Adipose tissue (tissue), 3 donors: ENCODE data around the gene GRIP1. TPM values are rescaled to one million over a fixed set of nuclear protein-coding genes. Genes with fewer than 3 reads are reported as not detected.

Experiments
- H3K27ac ChIP-seq: one replicate; pipeline ENCODE4 v1.5.1; 2013; ENCODE audit warnings: low read depth, low read length
- WGBS, 3 donors: extraction: QIAGEN DNeasy Blood & Tissue Kit; methylation state at CpG; one replicate each; pipeline ENCODE4 v1.1.7; 2013; 5-methylcytosine and 5-hydroxymethylcytosine counted together
- polyA plus RNA-seq, 3 donors: library from polyadenylated mRNA; stranded (reverse); fragments of 200-250 nt; gene quantifications; one replicate each; pipeline ENCODE4 v1.2.3, GENCODE V29; 2013
- donor health status: healthy with polysubstance abuse.
- donor health status: Bipolar disorder and iron deficiency.
- donor health status: healthy.

GRIP1 gene
- polyA plus RNA-seq, 3 donors = 0.11 to 0.63 (median 0.19) TPM

- H3K27ac ChIP-seq = no peak overlapping the region
- 49 to 82% (median 51%) methylated on average over 2 of the region's 2 CpGs for WGBS, 3 donors
These were observed 290.4 kb downstream of the GRIP1 start for GRCh38 chr12:66388517-66388916.

GRCh38 chr12:66387117-66387516 is 291.8 kb downstream of the GRIP1 start:
- 53 to 92% (median 90%) methylated on average over 1 of the region's 1 CpG for WGBS, 3 donors
- H3K27ac ChIP-seq = no peak overlapping the region

GRCh38 chr12:66380769-66381535 is 297.9 kb downstream of the GRIP1 start:
- H3K27ac ChIP-seq = no peak overlapping the region
- WGBS, 3 donors = 84 to 90% (median 87%) methylated on average over 5 of the region's 5 CpGs

GRCh38 chr12:66379616-66380015 is 299.3 kb downstream of the GRIP1 start:
- 73 to 95% (median 81%) methylated on average over 6 of the region's 6 CpGs for WGBS, 3 donors

GRCh38 chr12:66375560-66375959 is 303.3 kb downstream of the GRIP1 start:
- no peak overlapping the region for H3K27ac ChIP-seq
- WGBS, 3 donors = 79 to 97% (median 95%) methylated on average over 1 of the region's 1 CpG

More at GRCh38 chr12:66379616-66380015, 299.3 kb downstream of the GRIP1 start:
- H3K27ac ChIP-seq = no peak overlapping the region

GRCh38 chr12:66371982-66372381 is 306.9 kb downstream of the GRIP1 start:
- H3K27ac ChIP-seq = no peak overlapping the region
- WGBS, 3 donors = 79 to 84% (median 82%) methylated on average over 2 of the region's 2 CpGs

DNA sequence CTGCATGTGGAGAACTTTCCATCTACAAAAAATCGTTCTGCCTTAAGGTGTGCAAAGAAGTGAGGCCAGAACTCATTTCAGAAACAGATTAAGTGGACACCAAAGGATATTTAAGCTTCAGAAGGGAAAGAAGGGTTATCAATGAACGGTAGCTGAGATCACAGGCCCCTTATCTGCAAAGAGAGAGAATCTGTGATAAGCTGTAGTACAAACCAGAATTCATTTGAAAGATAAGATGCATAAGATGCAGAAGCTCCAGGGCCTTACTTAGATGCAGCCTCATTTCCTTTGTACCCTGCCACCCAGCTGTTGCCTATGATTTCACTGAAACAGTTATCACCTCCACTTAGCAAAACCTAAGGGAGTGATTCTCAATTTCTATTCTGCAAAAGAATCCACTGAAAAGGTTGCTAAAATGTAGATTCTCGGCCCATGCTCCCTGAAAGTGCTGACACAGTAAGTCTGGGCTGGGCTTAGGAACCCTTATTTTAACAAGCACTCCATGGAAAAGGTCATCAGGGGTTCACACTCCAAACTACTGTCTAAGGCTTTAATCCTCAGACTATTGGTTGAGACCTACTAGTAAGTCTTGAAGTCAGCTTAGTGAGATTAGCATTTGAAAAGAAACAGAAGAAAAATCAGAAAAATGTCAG is 311.7 kb downstream of the GRIP1 start:
- H3K27ac ChIP-seq = no peak overlapping the region
- 58 to 67% (median 62%) methylated on average over 3 of the region's 3 CpGs for WGBS, 3 donors

GRCh38 chr12:66365718-66366490 is 313.0 kb downstream of the GRIP1 start:
- H3K27ac ChIP-seq = no peak overlapping the region
- 61 to 86% (median 64%) methylated on average over 3 of the region's 3 CpGs for WGBS, 3 donors

DNA sequence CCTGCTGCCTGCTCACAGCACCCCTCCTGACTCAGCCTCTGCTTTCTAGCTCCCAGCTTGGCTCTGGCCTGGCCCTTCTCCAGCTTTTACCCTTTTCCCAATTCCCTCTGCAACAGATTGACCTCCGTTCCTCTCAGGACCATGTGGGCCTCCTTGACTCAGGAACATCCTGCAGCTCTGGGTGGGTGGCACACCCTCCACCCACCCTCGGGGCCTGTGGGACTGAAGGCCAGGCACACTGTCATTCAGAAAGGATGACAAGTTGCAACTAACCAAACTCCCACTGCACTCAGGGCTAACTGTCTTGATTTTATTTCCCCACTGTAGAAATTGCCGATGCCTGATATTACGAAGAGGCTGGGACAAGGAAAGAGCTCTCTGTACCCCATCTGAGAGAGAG is 317.2 kb downstream of the GRIP1 start:
- 87 to 94% (median 88%) methylated on average over 4 of the region's 4 CpGs for WGBS, 3 donors
- no peak overlapping the region for H3K27ac ChIP-seq

GRCh38 chr12:66359300-66359699 is 319.6 kb downstream of the GRIP1 start:
- no peak overlapping the region for H3K27ac ChIP-seq

DNA sequence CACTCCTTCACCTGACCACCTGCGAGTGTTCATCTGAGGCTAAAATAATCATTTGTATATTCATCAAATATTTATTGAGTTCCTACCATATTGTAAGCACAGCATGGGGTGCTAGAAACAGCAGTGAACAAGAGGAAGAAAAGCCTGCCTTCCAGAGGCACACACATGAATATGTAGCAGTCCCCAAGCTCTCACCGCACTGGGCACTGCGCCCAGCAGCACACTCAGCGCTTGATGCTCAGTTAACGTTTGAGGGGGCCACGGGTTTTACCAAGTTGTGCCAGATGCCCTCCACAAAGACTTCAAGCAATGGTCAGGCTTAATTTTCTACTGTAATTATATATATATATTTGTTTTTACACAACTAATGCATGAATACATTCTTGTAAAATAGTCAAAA is 324.6 kb downstream of the GRIP1 start:
- no peak overlapping the region for H3K27ac ChIP-seq
- WGBS, 3 donors = 73 to 81% (median 80%) methylated on average over 6 of the region's 6 CpGs

GRCh38 chr12:66352899-66353298 is 326.0 kb downstream of the GRIP1 start:
- 92 to 98% (median 96%) methylated on average over 8 of the region's 8 CpGs for WGBS, 3 donors
- H3K27ac ChIP-seq = no peak overlapping the region

DNA sequence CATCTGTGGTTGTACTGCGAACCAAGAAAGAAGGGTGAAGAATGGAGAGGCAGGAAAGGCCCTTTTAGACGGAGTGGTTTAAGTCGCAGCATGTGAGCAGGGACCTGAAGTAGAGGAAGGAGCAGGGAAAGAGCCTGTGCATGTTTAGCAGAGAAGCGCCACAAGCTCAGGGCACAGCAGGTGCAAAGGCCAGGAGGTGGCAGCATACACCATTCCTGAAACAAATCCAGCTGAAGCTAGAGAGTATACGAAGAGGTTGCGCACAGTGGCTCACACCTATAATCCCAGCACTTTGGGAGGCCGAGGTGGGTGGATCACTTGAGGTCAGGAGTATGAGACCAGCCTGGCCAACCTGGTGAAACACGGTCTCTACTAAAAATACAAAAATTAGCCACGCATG is 326.7 kb downstream of the GRIP1 start:
- H3K27ac ChIP-seq = no peak overlapping the region
- WGBS, 3 donors = 81 to 84% (median 82%) methylated on average over 9 of the region's 9 CpGs

DNA sequence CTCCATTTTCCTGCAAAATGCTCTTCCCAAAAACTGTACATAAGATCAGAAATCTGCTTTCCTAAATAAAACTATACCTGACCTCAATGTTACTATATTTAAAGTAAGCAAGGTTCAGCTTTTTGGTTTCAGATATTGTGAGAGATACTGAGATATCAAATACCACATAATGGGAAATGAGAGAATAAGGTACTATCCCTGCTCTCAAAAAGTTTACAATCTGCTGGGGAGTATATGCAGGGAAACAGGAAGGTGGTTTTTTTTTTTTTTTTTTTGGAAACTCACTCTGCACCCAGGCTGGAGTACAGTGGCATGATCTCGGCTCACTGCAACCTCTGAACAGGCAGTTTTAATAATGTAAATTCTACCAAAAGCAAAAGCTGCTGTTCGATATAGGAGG is 327.6 kb downstream of the GRIP1 start:
- no peak overlapping the region for H3K27ac ChIP-seq
- WGBS, 3 donors = 88 to 94% (median 92%) methylated on average over 2 of the region's 2 CpGs

GRCh38 chr12:66345956-66346355 is 332.9 kb downstream of the GRIP1 start:
- 94 to 97% (median 96%) methylated on average over 2 of the region's 2 CpGs for WGBS, 3 donors
- no peak overlapping the region for H3K27ac ChIP-seq

GRCh38 chr12:66345212-66345611 is 333.7 kb downstream of the GRIP1 start:
- WGBS, 3 donors = 67 to 86% (median 68%) methylated on average over 3 of the region's 3 CpGs
- H3K27ac ChIP-seq = no peak overlapping the region

GRCh38 chr12:66341126-66341525 is 337.8 kb downstream of the GRIP1 start:
- H3K27ac ChIP-seq = no peak overlapping the region
- 92 to 98% (median 96%) methylated on average over 4 of the region's 4 CpGs for WGBS, 3 donors

DNA sequence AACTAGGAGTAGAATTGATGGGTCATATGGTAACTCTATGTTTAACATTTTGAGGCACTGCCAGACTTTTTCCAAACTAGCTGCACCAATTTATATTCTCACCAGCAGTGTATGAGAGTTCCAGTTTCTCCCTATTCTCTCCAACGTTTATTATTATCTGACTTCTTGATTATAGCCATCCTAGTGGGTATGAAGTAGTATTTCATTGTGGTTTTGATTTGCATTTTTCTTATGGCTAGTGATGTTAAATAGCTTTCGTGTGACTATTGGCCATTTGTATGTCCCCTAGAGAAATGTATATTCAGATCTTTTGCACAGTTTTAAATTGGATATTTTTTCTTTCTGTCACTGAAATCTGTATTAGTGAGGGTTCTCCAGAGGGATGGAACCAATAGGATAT is 338.7 kb downstream of the GRIP1 start:
- 96% methylated on average over 2 of the region's 2 CpGs for WGBS, 3 donors

GRCh38 chr12:66337381-66338010 is 341.4 kb downstream of the GRIP1 start:
- H3K27ac ChIP-seq = no peak overlapping the region
- 93 to 98% (median 93%) methylated on average over 2 of the region's 2 CpGs for WGBS, 3 donors

More for the DNA sequence above, 338.7 kb downstream of the GRIP1 start:
- no peak overlapping the region for H3K27ac ChIP-seq
